Osteoblast (primary cell): Measurements from ENCODE around the gene ZEB2. TPM values are rescaled to one million over a fixed set of nuclear protein-coding genes. Genes with fewer than 3 reads are reported as not detected.

ENCODE experiments used
- DNase-seq: peaks from one replicate; pipeline ENCODE4 v3.0.0; 2011; ENCODE audit warnings: low spot score, mixed read lengths; ENCODE audit not compliant: insufficient read length; ENCODE audit errors: missing footprints
- H2AFZ ChIP-seq: 2 replicates; pipeline ENCODE4 v1.6.0; 2011; ENCODE audit warnings: mild to moderate bottlenecking, low read length
- H3K27ac ChIP-seq: 2 replicates; pipeline ENCODE4 v1.5.1; 2011; ENCODE audit warnings: mild to moderate bottlenecking, low read depth, low read length, moderate library complexity
- H3K27me3 ChIP-seq: 2 replicates; pipeline ENCODE4 v1.6.0; 2012; ENCODE audit warnings: mild to moderate bottlenecking, control low read depth, inconsistent platforms, low read length, moderate library complexity; ENCODE audit not compliant: insufficient read depth
- H3K36me3 ChIP-seq: 2 replicates; pipeline ENCODE4 v1.5.1; 2011; ENCODE audit warnings: mild to moderate bottlenecking, low read length, control low read depth, moderate library complexity; ENCODE audit not compliant: insufficient read depth
- H3K4me1 ChIP-seq: 2 replicates; pipeline ENCODE4 v1.5.1; 2011; ENCODE audit warnings: mild to moderate bottlenecking, low read length, control low read depth, moderate library complexity; ENCODE audit not compliant: insufficient read depth
- H3K4me2 ChIP-seq: 2 replicates; pipeline ENCODE4 v1.6.0; 2011; ENCODE audit warnings: mild to moderate bottlenecking, low read length; ENCODE audit not compliant: insufficient read depth
- H3K4me3 ChIP-seq: fragments of 200-600 bp; sonication (generic); 3 replicates; pipeline ENCODE4 v1.5.1; 2012; ENCODE audit warnings: mild to moderate bottlenecking, low read length, inconsistent platforms; ENCODE audit not compliant: insufficient read depth
- H3K79me2 ChIP-seq: 2 replicates; pipeline ENCODE4 v1.6.0; 2012; ENCODE audit warnings: mild to moderate bottlenecking, low read length, control low read depth, inconsistent platforms; ENCODE audit not compliant: insufficient read depth
- H3K9me3 ChIP-seq: 2 replicates; pipeline ENCODE4 v1.5.1; 2011; ENCODE audit warnings: low read depth, low read length, control low read depth
- H4K20me1 ChIP-seq: 2 replicates; pipeline ENCODE4 v1.6.0; 2012; ENCODE audit warnings: mild to moderate bottlenecking, low read length, control low read depth; ENCODE audit not compliant: insufficient read depth
- total RNA-seq: library from RNA; depleted of rRNA; stranded (reverse); fragments of >200 nt; gene quantifications from 2 replicates; pipeline ENCODE4 v1.2.3, GENCODE V29; 2012
- TF ChIP-seq, protein P1 (sequence below): IDR thresholded peaks from 2 replicates; pipeline ENCODE4 v1.5.1; 2011; ENCODE audit warnings: mild to moderate bottlenecking, low read depth, low read length, moderate library complexity; ENCODE audit errors: extremely low read depth

The ZEB2 gene
- total RNA-seq, 1 donor, result 119 TPM

DNA sequence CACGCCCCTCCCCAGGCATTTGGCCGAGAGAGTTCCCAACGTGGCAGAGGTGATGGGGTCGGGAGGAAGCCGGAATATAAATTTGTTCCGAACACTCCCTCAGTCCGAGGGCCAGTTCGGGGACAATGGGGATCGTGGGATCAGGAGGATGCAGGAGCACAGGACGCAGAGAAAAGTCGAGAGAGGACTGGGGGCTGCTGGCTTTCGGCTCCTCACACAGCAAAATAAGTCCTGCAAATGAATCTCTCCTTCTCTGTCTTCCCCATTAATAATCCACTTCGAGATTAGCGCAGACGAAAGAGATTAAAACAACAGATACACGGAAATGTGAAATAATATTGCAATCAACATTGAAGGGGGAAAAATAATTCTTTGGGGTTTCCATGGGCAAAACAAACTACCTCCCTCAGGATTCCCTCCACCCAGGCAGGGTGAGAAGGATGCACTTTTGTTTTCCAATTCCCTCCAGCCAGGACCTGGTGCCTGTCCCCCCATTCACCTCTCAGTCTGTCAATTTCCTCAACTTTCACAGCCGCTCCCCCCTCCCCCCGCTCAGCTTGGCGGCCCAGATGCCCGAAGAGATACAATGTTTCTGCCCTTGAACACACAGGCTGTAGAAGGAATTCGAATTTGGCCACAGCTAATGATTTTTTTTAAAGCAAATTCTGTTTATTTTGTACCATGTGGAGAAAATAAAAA lies 3.1 kb upstream of the ZEB2 start:
- H3K36me3 ChIP-seq, result no peaks in the 10 kb centered on the region
- no peaks in the 10 kb centered on the region for H3K27me3 ChIP-seq
- TF ChIP-seq, protein P1, sequence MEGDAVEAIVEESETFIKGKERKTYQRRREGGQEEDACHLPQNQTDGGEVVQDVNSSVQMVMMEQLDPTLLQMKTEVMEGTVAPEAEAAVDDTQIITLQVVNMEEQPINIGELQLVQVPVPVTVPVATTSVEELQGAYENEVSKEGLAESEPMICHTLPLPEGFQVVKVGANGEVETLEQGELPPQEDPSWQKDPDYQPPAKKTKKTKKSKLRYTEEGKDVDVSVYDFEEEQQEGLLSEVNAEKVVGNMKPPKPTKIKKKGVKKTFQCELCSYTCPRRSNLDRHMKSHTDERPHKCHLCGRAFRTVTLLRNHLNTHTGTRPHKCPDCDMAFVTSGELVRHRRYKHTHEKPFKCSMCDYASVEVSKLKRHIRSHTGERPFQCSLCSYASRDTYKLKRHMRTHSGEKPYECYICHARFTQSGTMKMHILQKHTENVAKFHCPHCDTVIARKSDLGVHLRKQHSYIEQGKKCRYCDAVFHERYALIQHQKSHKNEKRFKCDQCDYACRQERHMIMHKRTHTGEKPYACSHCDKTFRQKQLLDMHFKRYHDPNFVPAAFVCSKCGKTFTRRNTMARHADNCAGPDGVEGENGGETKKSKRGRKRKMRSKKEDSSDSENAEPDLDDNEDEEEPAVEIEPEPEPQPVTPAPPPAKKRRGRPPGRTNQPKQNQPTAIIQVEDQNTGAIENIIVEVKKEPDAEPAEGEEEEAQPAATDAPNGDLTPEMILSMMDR, result no peak
- peaks cover 26% of the 10 kb centered on the region for H3K4me1 ChIP-seq
- peak overlapping the region; percentile 81 for H3K4me3 ChIP-seq
- peak; percentile 73 for DNase-seq
- peak overlapping the region; percentile 90 for H3K4me2 ChIP-seq
- H3K27ac ChIP-seq, result peak overlapping the region; percentile 90
- H3K79me2 ChIP-seq, result peaks cover 33% of the 10 kb centered on the region
- H3K9me3 ChIP-seq, result no peaks in the 10 kb centered on the region
- H4K20me1 ChIP-seq, result no peaks in the 10 kb centered on the region
- H2AFZ ChIP-seq, result peak overlapping the region; percentile 93

DNA sequence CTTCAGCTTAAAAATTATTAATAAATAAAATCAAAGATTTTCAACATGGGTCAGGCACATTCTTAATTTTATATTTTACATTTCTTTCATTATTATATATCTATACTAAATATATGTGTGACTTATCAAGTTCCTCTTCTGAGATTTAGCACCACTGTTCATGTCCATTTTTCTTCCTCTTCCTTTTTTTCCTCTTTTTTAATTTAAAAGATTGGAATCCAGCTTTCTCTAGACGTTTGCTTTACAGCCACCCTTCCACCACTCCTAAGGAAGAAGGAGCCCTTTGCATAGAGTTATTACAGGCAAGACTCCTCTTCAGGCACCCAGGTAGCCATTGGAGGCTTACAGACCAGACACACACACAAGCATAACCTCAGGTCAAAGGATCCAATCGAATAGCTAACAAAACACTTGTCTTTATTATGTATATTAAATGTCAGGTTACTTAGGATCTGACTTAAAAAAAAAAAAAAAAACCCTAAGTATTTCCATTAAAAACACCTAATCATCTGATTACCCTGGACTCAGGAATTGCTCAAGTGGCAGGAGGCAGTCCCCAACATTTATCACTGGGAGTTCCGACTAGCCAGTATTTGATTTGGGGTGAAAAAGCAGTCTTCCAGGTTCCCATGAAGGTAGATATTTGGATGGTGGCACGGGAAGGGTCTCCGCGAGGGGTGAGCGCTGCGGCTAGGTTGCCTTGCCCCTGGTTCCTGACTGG lies 2.4 kb upstream of the ZEB2 start:
- TF ChIP-seq, protein P1, result no peak
- no peak for DNase-seq
- Histone ChIP-seq H3K27me3 (no peaks in the 10 kb centered on the region), H3K4me1 (peaks cover 26% of the 10 kb centered on the region), H3K9me3 (no peaks in the 10 kb centered on the region), H4K20me1 (no peaks in the 10 kb centered on the region), H3K79me2 (peaks cover 39% of the 10 kb centered on the region), H2AFZ (peak overlapping the region; percentile 93), H3K4me3 (peak overlapping the region; percentile 81), H3K4me2 (peak overlapping the region; percentile 90), H3K27ac (peak overlapping the region; percentile 90), H3K36me3 (no peaks in the 10 kb centered on the region)

DNA sequence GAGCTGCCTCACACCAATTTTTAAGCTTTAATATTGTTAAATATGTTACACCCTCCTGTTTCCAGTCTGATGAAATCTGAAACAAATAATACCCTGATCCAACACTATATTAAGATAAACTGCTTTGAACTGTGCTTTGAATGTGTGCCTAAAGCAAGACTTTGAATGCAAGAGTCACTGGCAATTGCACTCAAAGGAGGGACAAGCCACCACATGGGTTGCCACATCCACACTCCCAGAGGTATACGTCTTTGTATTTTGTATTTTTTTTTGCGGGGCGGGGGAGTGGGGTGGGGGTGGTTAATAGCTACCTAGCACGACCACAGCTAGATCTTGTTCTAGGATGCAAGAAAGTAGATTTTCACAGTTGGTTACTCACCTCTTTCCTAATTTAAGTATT lies 1.8 kb upstream of the ZEB2 start:
- Histone ChIP-seq H3K4me3 (peak overlapping the region; percentile 51), H3K79me2 (peaks cover 44% of the 10 kb centered on the region), H3K27me3 (no peaks in the 10 kb centered on the region), H4K20me1 (no peaks in the 10 kb centered on the region), H3K36me3 (no peaks in the 10 kb centered on the region), H2AFZ (peak overlapping the region; percentile 43), H3K9me3 (no peaks in the 10 kb centered on the region), H3K27ac (peak overlapping the region; percentile 90), H3K4me1 (peaks cover 26% of the 10 kb centered on the region), H3K4me2 (peak overlapping the region; percentile 100)
- TF ChIP-seq, protein P1, result no peak
- peak; percentile 76 for DNase-seq

DNA sequence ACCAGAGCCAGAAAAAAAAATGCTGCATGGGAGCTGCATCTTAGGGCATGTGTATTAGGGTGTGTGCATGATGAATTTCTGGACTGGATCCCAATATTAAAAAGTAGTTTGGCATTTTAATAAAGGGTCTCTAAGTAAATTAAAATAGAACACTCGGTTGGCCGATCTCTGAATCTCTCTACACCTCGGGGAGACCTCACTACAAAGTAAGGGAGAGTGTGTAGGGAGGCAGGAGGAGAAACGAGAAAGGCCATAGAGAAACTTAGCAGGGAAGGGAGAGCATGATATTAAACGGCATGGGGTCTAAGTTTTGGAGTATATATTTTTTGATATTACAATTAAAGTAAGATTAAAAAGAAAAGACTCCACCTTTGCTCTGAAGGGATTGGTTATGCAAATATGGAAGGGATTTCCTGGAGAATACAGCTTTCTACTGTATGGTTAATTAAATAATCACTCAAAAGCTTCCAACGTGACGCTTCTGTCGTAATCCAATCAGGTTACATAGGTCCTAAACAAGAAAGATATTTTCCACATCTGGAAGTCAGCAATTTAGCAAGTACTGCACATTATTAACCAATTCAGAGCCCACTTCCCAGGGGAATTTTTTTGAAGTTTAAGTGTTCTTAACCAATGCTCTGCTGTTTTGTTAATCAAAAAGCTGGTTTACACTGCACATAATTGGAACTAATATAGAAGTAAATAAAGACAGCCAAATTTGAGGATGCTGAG lies 1.0 kb upstream of the ZEB2 start:
- H3K4me2 ChIP-seq, result peak overlapping the region; percentile 100
- H2AFZ ChIP-seq, result peak overlapping the region; percentile 56
- no peak for DNase-seq
- H3K9me3 ChIP-seq, result no peaks in the 10 kb centered on the region
- H4K20me1 ChIP-seq, result no peaks in the 10 kb centered on the region
- no peaks in the 10 kb centered on the region for H3K36me3 ChIP-seq
- H3K79me2 ChIP-seq, result peaks cover 52% of the 10 kb centered on the region
- TF ChIP-seq, protein P1, result no peak
- peak overlapping the region; percentile 73 for H3K27ac ChIP-seq
- H3K4me3 ChIP-seq, result peak overlapping the region; percentile 95
- no peaks in the 10 kb centered on the region for H3K27me3 ChIP-seq
- H3K4me1 ChIP-seq, result peaks cover 26% of the 10 kb centered on the region
